T-helper 1 cell treated with Interleukin-12 subunit alpha and Interleukin-12 subunit beta and Interleukin-4 antibody, amounts not matched to agents 30 μg/mL and 1 μg/mL, for 36 hours (primary cell): ENCODE results near the gene UBALD2.
"Not testable (repeated sequence)": the region's sequence is repeated elsewhere in the genome, so short reads cannot be mapped to it uniquely, and the experiment has no call there.

ENCODE experiments used
- H3K27ac Mint-ChIP-seq: one replicate; pipeline ENCODE4 v1.8.0; 2021; ENCODE audit warnings: mild to moderate bottlenecking, mixed read lengths
- H3K27me3 Mint-ChIP-seq: one replicate; pipeline ENCODE4 v1.8.0; 2021; ENCODE audit warnings: low read depth, mixed read lengths
- H3K36me3 Mint-ChIP-seq: one replicate; pipeline ENCODE4 v1.8.0; 2021; ENCODE audit warnings: low read depth, mixed read lengths
- H3K4me1 Mint-ChIP-seq: one replicate; pipeline ENCODE4 v1.8.0; 2021; ENCODE audit warnings: low read depth, mixed read lengths
- H3K4me3 Mint-ChIP-seq: one replicate; pipeline ENCODE4 v1.8.0; 2021; ENCODE audit warnings: mild to moderate bottlenecking, moderate library complexity, mixed read lengths
- H3K9me3 Mint-ChIP-seq: one replicate; pipeline ENCODE4 v1.8.0; 2021; ENCODE audit warnings: mixed read lengths

Gene UBALD2

DNA sequence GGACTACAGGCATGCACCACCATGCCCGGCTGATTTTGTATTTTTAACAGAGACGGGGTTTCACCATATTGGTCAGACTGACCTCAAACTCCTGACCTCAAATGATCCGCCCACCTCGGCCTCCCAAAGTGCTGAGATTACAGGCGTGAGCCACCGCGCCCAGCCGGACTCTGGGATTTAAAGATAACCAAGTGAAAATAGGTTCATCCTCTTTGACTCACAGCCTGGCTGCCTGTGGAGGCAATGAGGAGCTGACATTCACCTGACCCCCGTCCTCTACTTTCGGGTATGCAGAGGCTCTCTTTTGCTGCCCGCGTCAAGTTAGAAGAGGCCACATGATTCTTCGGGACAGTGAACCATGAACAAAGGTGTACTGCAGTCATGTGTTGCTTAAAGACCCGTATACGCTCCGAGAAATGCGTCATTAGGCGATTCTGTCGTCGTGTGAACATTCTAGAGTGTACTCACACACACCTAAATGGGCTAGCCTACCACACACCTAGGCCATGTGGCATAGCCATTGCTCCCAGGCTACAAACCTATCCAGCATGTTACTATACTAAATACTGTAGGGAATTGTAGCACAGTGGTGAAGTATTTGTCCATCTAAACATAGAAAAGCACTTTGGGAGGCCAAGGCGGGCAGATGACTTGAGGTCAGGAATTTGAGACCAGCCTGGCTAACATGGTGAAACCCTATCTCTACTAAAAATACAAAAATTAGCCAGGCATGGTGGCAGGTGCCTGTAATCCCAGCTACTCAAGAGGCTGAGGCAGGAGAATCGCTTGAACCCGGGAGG is 12.0 kb upstream of the UBALD2 start:
- not testable (repeated sequence) for H3K36me3 Mint-ChIP-seq, H3K27me3 Mint-ChIP-seq, H3K9me3 Mint-ChIP-seq
- Mint-ChIP-seq H3K27ac (peak overlapping the region; percentile 99), H3K4me3 (peak overlapping the region; percentile 81), H3K4me1 (peaks cover 46% of the 10 kb centered on the region)

DNA sequence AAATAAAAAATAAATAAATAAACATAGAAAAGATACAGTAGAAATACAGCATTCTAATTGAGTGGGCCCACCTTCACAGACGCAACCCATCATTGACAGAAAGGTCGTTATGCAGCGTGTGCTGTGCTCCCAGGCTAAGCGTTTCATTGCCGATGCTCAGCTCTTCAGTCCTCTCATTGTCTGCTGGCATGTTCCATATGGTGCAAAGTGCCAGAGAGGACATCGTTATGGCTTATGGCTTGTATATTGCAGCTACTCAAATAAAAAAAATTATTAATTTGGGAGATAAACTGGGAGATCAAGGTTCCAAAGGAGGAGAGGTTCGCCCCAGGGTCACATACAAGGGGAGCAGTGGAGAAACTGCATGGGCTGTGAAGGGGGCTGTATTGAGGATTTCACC is 11.3 kb upstream of the UBALD2 start:
- Mint-ChIP-seq H3K27ac (peak overlapping the region; percentile 52), H3K4me3 (no peak overlapping the region), H3K36me3 (peaks cover 7% of the 10 kb centered on the region), H3K4me1 (peaks cover 41% of the 10 kb centered on the region), H3K27me3 (no peaks in the 10 kb centered on the region), H3K9me3 (peaks cover 4% of the 10 kb centered on the region)

DNA sequence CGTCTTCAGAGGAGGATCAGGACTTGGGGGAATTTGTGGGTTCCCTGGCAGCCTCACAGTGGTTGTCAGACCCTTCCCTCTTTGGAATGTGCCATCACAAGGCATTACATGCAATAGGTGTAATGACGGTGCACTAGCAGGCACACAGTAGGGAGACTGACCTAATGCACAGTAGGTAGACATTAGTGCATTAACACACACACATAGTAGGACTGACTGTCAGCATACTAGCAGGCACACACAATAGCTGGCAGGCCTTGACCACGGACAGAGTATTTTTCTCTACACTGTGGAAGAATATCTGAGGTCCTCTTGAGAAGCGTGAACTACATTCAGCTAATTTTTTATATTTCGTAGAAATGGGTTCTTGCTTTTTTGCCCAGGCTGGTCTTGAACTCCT is 10.9 kb upstream of the UBALD2 start:
- Mint-ChIP-seq H3K27me3 (no peaks in the 10 kb centered on the region), H3K4me3 (no peak overlapping the region), H3K4me1 (peaks cover 39% of the 10 kb centered on the region), H3K27ac (peak overlapping the region; percentile 52), H3K9me3 (peaks cover 4% of the 10 kb centered on the region), H3K36me3 (peaks cover 7% of the 10 kb centered on the region)

DNA sequence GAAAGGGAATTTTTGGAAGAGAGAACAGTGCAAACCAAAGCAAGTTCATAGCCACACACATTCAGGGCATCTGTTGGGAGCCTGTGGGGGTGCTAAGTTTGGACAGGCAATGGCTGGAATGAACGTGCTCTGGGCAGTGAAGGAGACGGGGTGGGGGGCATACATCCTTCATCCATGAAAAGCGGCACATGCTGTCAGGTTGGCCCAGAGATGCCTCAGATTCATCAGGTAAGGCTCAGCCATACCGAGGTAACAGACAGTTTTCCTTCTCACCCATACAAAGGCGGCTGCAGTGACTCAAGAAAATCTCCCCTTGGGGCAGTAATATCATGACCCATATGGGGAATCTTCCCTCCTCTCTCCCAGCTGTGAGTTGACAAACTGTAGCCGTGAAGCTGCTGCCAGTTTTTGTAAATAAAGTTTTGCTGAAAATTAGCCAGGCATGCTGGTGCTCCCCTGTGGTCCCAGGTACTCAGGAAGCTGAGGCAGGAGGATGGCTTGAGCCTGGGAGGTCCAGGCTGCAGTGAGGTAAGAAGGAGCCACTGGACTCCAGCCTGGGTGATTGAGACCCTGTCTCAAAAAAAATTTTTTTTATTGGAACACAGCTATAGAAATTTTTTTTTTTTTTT is 9.2 kb upstream of the UBALD2 start:
- Mint-ChIP-seq H3K9me3 (peaks cover 4% of the 10 kb centered on the region), H3K36me3 (peaks cover 7% of the 10 kb centered on the region), H3K27ac (peak overlapping the region; percentile 78), H3K27me3 (no peaks in the 10 kb centered on the region), H3K4me1 (peaks cover 47% of the 10 kb centered on the region), H3K4me3 (no peak overlapping the region)

DNA sequence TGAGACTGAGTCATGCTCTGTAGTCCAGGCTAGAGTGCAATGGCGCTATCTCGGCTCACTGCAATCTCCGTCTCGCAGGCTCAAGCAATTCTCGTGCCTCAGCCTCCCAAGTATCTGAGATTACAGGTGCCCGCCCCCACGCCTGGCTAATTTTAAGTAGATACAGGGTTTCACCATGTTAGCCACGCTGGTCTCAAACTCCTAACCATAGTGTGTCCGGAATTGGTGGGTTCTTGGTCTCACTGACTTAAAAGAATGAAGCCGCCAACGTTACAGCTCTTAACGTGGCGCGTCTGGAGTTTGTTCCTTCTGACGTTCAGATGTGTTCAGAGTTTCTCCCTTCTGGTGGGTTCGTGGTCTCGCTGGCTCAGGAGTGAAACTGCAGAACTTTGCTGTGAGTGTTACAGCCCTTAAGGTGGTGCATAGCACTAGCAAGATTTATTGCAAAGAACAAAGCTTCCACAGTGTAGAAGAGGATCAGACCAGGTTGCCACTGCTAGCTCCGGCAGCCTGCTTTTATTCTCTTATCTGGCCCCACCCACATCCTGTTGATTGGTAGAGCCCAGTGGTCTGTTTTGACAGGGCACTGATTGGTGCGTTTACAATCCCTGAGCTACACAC is 8.6 kb upstream of the UBALD2 start:
- not testable (repeated sequence) for H3K9me3 Mint-ChIP-seq, H3K36me3 Mint-ChIP-seq, H3K27me3 Mint-ChIP-seq
- H3K4me3 Mint-ChIP-seq: peak overlapping the region; percentile 33
- H3K4me1 Mint-ChIP-seq: peaks cover 47% of the 10 kb centered on the region
- peak overlapping the region; percentile 78 for H3K27ac Mint-ChIP-seq

DNA sequence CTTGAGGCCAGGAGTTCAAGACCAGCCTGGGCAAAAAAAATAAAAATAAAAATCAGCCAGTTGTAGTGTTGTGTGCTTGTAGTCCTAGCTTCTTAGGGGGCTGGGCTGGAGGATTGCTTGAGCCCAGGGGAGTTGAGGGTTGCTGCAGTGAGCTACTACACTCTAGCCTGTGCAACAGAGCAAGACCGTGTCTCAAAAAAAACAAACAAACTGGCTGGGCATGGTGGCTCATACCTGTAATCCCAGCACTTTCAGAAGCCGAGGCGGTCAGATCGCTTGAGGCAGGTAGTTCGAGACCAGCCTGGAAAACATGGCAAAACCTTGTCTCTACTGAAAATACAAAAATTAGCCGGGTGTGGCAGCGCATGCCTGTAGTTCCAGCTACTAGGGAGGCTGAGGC is 4.9 kb upstream of the UBALD2 start:
- Mint-ChIP-seq H3K4me1 (peaks cover 52% of the 10 kb centered on the region), H3K9me3 (peaks cover 4% of the 10 kb centered on the region), H3K4me3 (no peak overlapping the region), H3K27me3 (no peaks in the 10 kb centered on the region), H3K27ac (no peak overlapping the region), H3K36me3 (peaks cover 7% of the 10 kb centered on the region)

DNA sequence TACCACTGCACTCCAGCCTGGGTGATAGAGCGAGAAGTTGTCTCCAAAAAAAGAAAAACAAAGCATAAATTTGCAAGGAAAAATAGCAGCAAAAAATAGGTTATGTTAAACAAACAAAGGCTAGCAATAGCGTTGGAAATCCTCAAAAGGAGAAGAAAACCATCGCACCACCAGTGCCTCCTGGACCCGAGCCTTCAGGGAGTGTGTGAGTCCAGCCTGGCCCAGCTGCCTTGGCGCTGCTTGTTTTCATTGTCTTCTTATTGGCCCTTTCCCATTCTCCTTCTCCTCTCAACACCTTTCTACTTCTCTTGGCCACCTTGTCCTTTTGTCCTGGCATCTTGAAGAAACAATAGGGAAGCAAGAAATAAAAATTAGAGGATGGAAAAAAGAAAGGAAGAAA is 4.5 kb upstream of the UBALD2 start:
- Mint-ChIP-seq H3K4me3 (no peak overlapping the region), H3K9me3 (peaks cover 4% of the 10 kb centered on the region), H3K27me3 (no peaks in the 10 kb centered on the region), H3K4me1 (peaks cover 47% of the 10 kb centered on the region), H3K27ac (peak overlapping the region; percentile 77), H3K36me3 (peaks cover 4% of the 10 kb centered on the region)

DNA sequence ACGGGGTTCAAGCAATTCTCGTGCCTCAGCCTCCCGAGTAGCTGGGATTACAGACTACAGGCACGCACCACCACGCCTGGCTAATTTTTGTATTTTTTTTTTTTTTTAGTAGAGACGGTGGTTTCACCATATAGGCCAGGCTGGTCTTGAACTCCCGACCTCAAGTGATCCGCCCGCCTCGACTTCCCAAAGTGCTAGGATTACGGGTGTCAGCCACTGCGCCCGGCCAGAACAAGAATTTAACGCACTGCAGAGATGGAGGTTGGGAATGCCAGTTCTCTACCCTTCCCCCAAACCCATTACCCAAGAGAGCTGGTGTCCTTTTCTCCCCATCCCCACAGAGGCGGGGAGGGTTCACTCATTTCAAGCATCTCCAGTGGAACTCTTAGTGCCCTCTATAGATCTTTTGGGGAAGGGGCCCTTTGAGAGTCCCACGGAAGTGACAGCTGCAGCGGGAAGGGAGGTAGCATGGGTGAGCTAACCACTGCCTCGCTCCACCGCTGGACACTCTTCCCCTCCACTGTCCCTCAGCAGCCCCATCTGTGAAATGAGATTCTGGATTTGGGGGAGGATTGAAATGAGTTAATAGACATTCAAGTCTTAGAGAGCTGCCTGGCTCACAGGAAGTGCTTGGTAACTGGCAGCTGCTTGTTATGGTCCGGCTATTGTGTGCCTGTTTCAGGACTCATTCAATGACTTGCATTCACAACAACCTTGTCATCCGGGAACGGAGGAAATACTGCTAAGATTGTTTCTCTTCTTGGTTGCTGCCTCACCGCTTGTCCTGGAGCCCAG is 3.5 kb upstream of the UBALD2 start:
- Mint-ChIP-seq H3K27ac (peak overlapping the region; percentile 83), H3K9me3 (peaks cover 4% of the 10 kb centered on the region), H3K27me3 (no peaks in the 10 kb centered on the region), H3K36me3 (peaks cover 8% of the 10 kb centered on the region), H3K4me1 (peaks cover 41% of the 10 kb centered on the region), H3K4me3 (no peak overlapping the region)

DNA sequence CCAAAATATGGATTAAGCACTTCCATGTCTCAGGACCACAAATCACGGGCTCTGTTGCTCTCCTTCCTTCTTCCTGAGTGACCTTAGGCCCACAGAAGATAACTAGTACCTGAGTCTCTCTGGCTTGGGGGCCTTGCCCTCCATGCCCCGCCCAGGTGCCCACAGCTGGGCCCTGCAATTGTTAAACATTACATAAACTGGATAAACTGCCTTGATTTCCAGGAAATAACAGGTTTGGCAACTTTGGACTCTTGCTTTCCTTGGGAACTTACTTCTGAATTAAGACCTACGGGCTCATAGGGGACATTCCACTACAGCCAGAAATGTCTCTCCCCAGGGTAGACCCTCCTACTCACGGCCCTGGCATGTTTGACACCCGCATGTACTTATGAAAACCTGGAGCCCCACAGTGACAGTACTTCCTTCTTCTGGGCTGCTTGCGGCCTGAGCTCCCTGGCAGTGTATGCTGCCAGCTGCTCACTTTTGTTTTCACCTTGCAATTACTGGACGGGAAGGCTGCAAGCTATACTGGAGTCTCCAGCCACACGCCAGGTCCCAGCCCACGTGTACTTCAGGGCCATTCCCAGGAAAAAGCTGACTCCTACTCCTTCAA is 2.3 kb upstream of the UBALD2 start:
- Mint-ChIP-seq H3K4me1 (peaks cover 41% of the 10 kb centered on the region), H3K27ac (peak overlapping the region; percentile 83), H3K4me3 (peak overlapping the region; percentile 40), H3K36me3 (peaks cover 15% of the 10 kb centered on the region), H3K27me3 (no peaks in the 10 kb centered on the region), H3K9me3 (no peaks in the 10 kb centered on the region)

DNA sequence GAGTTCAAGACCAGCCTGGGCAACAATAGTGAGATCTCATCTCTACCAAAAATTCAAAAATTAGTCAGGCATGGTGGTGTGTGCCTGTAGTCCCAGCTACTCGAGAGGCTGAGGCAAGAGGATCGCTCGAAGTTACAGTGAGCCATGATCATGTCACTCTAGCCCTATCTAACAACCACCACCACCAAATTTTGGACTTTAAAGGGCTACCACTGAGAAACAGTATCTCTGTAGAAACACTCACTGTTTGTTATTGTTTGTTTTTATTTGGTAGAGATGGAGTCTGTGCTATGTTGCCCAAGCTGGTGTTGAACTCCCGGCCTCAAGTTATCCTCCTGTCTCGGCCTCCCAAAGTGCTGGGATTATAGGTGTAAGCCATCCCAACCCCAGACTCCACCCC is 1.3 kb upstream of the UBALD2 start:
- Mint-ChIP-seq H3K27ac (peak overlapping the region; percentile 83), H3K36me3 (peaks cover 23% of the 10 kb centered on the region), H3K9me3 (no peaks in the 10 kb centered on the region), H3K4me3 (peak overlapping the region; percentile 68), H3K4me1 (peaks cover 46% of the 10 kb centered on the region), H3K27me3 (no peaks in the 10 kb centered on the region)

DNA sequence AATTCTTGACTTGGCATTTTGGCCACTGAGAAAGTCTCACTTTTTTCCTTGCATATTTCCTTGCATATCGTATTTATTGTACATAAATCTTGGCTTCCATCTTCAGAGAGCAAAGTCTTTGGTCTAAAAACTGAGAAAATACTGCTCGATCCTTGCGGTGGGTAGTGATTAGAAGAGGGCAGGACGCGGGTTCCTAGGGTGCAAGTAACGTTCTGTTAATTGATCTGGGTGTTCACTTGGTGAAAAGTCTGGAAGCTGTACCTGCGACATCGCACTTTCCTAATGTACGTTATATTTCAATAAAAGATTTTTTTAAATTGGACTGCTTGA is 758 bp upstream of the UBALD2 start:
- peaks cover 27% of the 10 kb centered on the region for H3K36me3 Mint-ChIP-seq
- H3K4me3 Mint-ChIP-seq: peak overlapping the region; percentile 68
- peaks cover 50% of the 10 kb centered on the region for H3K4me1 Mint-ChIP-seq

DNA sequence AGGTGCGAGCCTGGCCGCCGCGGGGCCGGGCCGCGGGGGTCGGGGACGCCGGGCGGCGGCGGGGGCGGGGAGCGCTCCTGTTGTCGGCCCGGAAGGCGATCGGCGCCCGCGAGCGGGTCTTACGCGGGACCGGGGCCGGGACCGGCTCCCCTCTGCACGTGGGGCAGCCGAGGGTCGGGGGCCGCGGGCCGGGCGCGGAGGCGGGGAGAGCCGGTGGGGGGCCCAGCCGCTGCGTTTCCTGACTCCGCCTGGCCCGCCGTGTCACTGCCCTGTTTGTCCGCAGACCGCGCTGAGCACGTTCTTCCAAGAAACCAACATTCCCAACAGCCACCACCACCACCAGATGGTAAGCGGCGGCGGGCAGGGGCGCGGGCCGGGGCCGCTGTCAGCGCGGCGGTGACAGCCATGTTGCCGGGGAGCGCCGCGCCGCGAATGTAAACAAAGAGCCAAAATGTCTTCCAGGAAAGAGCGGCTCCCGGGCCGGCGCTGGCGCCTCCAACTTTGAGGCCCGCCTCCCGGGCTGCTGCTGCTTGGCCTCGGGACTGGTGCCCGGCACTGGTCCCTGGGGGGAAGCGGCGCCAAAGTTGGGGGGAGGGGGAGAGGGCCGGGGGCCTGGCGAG is 586 bp downstream of the UBALD2 start:
- H3K27ac Mint-ChIP-seq: peak overlapping the region; percentile 71
- H3K4me3 Mint-ChIP-seq: peak overlapping the region; percentile 94
- H3K36me3 Mint-ChIP-seq: peaks cover 35% of the 10 kb centered on the region
- no peaks in the 10 kb centered on the region for H3K9me3 Mint-ChIP-seq
- no peaks in the 10 kb centered on the region for H3K27me3 Mint-ChIP-seq
- H3K4me1 Mint-ChIP-seq: peaks cover 51% of the 10 kb centered on the region

More for the DNA sequence above, 758 bp upstream of the UBALD2 start:
- Mint-ChIP-seq H3K27ac (peak overlapping the region; percentile 83), H3K27me3 (no peaks in the 10 kb centered on the region), H3K9me3 (no peaks in the 10 kb centered on the region)

DNA sequence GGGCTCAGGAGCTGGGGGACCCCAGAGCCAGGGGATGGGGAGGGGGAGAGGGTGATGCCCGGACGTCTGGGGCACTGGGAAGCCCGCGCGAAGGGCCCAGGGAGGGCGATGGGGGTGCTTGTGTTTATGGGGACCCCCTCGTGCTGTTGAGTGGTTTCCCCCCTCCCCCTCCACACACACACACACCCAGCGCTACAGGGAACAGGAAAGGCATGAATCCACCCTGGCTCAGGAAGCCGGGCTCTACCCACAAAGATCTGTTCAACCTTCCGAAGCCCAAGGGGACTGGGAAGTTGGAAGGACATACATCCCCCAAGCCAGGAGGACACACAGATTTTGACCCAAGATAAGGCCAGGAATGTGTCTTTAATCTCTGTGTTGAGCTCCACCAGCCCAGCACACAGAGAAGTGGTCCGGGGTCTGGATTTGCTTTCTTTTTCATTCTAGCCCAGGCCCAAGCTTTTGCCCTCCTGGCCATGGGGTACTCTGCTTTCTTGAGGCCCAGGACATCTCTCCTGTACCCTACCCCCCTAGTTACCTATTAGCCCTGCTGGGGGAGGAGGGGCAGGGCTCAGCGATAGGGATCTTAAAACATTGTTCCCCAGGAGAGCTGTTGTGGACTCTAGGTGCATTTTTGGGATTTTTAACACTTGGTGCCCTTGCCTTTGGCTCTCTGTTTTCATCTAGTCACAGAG is 1.2 kb downstream of the UBALD2 start:
- peak overlapping the region; percentile 98 for H3K27ac Mint-ChIP-seq
- H3K4me3 Mint-ChIP-seq: peak overlapping the region; percentile 94
- H3K36me3 Mint-ChIP-seq: peaks cover 40% of the 10 kb centered on the region
- no peaks in the 10 kb centered on the region for H3K27me3 Mint-ChIP-seq
- peaks cover 51% of the 10 kb centered on the region for H3K4me1 Mint-ChIP-seq
- H3K9me3 Mint-ChIP-seq: no peaks in the 10 kb centered on the region
